GM12878 (cell line): ENCODE results near the gene LAMB1. TPM values are rescaled to one million over a fixed set of nuclear protein-coding genes. Genes with fewer than 3 reads are reported as not detected.

Experiments used
- ATAC-seq: fragments of 200-7000 bp; cut with Tn5 transposase; 3 replicates; pipeline ENCODE4 v1.9.1; 2020; ENCODE audit warnings: mild to moderate bottlenecking, moderate library complexity
- BruUV-seq: library from RNA; stranded (reverse); fragments of 400-500 nt; replicated peaks from 2 replicates; lab custom pipeline; 2021; lab: Mats Ljungman, UMichigan
- CTCF ChIA-PET: fragments of 300-600 bp; sonication (Branson Sonifier 250); formaldehyde crosslinking; extraction: SDS; loops from one replicate; lab custom pipeline; 2021; ENCODE audit warnings: inconsistent platforms; lab: Yijun Ruan, JAX
- POLR2A ChIA-PET: fragments of 350-600 bp; formaldehyde crosslinking; extraction: SDS; loops from one replicate; lab custom pipeline; 2021; ENCODE audit warnings: inconsistent platforms; lab: Charles Lee
- RAD21 ChIA-PET: fragments of 300-600 bp; sonication (Branson Sonifier 250); formaldehyde crosslinking; loops from one replicate; lab custom pipeline; 2023; ENCODE audit warnings: antibody characterized with exemption; ENCODE audit not compliant: unreplicated experiment; lab: Charles Lee
- SMC1A ChIA-PET: fragments of 300-600 bp; sonication (Branson Sonifier 250); formaldehyde crosslinking; loops from one replicate; lab custom pipeline; 2023; ENCODE audit not compliant: unreplicated experiment, uncharacterized antibody; lab: Charles Lee
- DNase-seq: peaks from one replicate; pipeline ENCODE4 v3.0.0-alpha.2; 2011; ENCODE audit warnings: low read depth, low spot score
- FAIRE-seq: peaks from 3 replicates; lab custom pipeline; 2011; peaks lifted over from hg19 to GRCh38; lab: Jason Lieb, UNC
- H2AFZ ChIP-seq: 2 replicates; pipeline ENCODE4 v1.6.0; 2011; ENCODE audit warnings: low read depth, low read length, control low read depth; ENCODE audit not compliant: control insufficient read depth
- H3K27ac ChIP-seq: 2 replicates; pipeline ENCODE4 v1.5.1; 2011; ENCODE audit warnings: control low read depth; ENCODE audit not compliant: control insufficient read depth, insufficient read depth
- H3K27me3 ChIP-seq, 2 experiments: replicated peaks in 1 of 2; 2 replicates each; pipeline versions ENCODE4 v1.6.0 to v1.6.1; 2011; ENCODE audit warnings: low read length in 1 of 2; ENCODE audit not compliant: control insufficient read depth in 2 of 2, insufficient read depth in 2 of 2
- H3K36me3 ChIP-seq, 2 experiments: 2 replicates each; pipeline ENCODE4 v1.5.1; 2011; ENCODE audit warnings: low read length in 1 of 2; ENCODE audit not compliant: control insufficient read depth in 2 of 2, insufficient read depth in 2 of 2
- H3K4me1 ChIP-seq: 2 replicates; pipeline ENCODE4 v1.6.1; 2011; ENCODE audit warnings: mild to moderate bottlenecking, low read length, moderate library complexity, mixed read lengths; ENCODE audit not compliant: control insufficient read depth, insufficient read depth
- H3K4me2 ChIP-seq: 2 replicates; pipeline ENCODE4 v1.6.0; 2011; ENCODE audit warnings: control low read depth; ENCODE audit not compliant: control insufficient read depth, insufficient read depth
- H3K4me3 ChIP-seq: fragments of 200-600 bp; sonication (generic); 2 replicates; pipeline ENCODE4 v1.5.1; 2016
- H3K79me2 ChIP-seq: 2 replicates; pipeline ENCODE4 v1.6.0; 2011; ENCODE audit warnings: low read length; ENCODE audit not compliant: control insufficient read depth, insufficient read depth
- H3K9ac ChIP-seq: 2 replicates; pipeline ENCODE4 v1.8.0; 2011; ENCODE audit warnings: low read length, control low read depth, mixed read lengths; ENCODE audit not compliant: control insufficient read depth, insufficient read depth
- H3K9me3 ChIP-seq: replicated peaks from 3 replicates; pipeline ENCODE4 v1.5.1; 2011; ENCODE audit warnings: mild to moderate bottlenecking, low read length; ENCODE audit not compliant: control insufficient read depth, insufficient read depth
- H4K20me1 ChIP-seq: 2 replicates; pipeline ENCODE4 v1.6.0; 2011; ENCODE audit not compliant: control insufficient read depth, insufficient read depth
- ATF7 ChIP-seq: fragments of 450-650 bp; IDR thresholded peaks from 2 replicates; pipeline ENCODE4 v1.6.1; 2016; ENCODE audit warnings: low read depth, mild to moderate bottlenecking
- HCFC1 ChIP-seq: fragments of 150-350 bp; IDR thresholded peaks from 2 replicates; pipeline ENCODE4 v1.6.1; 2014; ENCODE audit warnings: low read length
- HDAC2 ChIP-seq: fragments of 200-600 bp; sonication (generic); IDR thresholded peaks from 2 replicates; pipeline ENCODE4 v1.6.1; 2017
- JUND ChIP-seq: IDR thresholded peaks from 2 replicates; pipeline ENCODE4 v1.6.1; 2012; ENCODE audit warnings: low read depth, mild to moderate bottlenecking, low read length, improper control_type of control experiment, moderate library complexity
- KLF5 ChIP-seq: fragments of 450-650 bp; IDR thresholded peaks from 2 replicates; pipeline ENCODE4 v1.6.1; 2014; ENCODE audit warnings: mild to moderate bottlenecking; ENCODE audit not compliant: partially characterized antibody
- PAX5 ChIP-seq: IDR thresholded peaks from 2 replicates; pipeline ENCODE4 v1.6.1; 2011; ENCODE audit warnings: low read depth, low read length, borderline replicate concordance
- PML ChIP-seq: IDR thresholded peaks from 2 replicates; pipeline ENCODE4 v1.6.1; 2012; ENCODE audit warnings: low read length, inconsistent platforms
- POLR2AphosphoS2 ChIP-seq: IDR thresholded peaks from 2 replicates; pipeline ENCODE4 v1.6.1; 2011; ENCODE audit warnings: low read depth, mild to moderate bottlenecking, low read length, improper control_type of control experiment, moderate library complexity
- RCOR1 ChIP-seq: conservative IDR thresholded peaks from 2 replicates; pipeline ENCODE4 v1.6.1; 2012; ENCODE audit warnings: low read depth, low read length, improper control_type of control experiment
- SREBF1 ChIP-seq: IDR thresholded peaks from 2 replicates; pipeline ENCODE4 v1.6.1; 2012; ENCODE audit warnings: mild to moderate bottlenecking, low read length
- SRF ChIP-seq, 2 experiments: IDR thresholded peaks; 2 replicates each; pipeline ENCODE4 v1.6.1; 2011; ENCODE audit warnings: low read depth in 2 of 2, low read length in 2 of 2, mild to moderate bottlenecking in 1 of 2, moderate library complexity in 1 of 2
- TCF3 ChIP-seq: IDR thresholded peaks from 2 replicates; pipeline ENCODE4 v1.6.1; 2012; ENCODE audit warnings: low read depth, mild to moderate bottlenecking, low read length, borderline replicate concordance; ENCODE audit not compliant: insufficient read depth
- ZNF207 ChIP-seq: fragments of 450-650 bp; IDR thresholded peaks from 2 replicates; pipeline ENCODE4 v1.6.1; 2014; ENCODE audit warnings: antibody characterized with exemption, mild to moderate bottlenecking, borderline replicate concordance
- WGBS: methylation state at CpG from one replicate; pipeline ENCODE4 v1.1.6; 2016; ENCODE audit warnings: low lambda C conversion rate; ENCODE audit not compliant: insufficient replicate concordance, insufficient coverage; ENCODE audit errors: missing lambda C conversion rate; 5-methylcytosine and 5-hydroxymethylcytosine counted together
- in situ Hi-C: fragments of 300-500 bp; cut with MboI; formaldehyde crosslinking; loops from 9 replicates; pipeline ENCODE4 v1.14.3; 2018; ENCODE audit warnings: mixed read lengths
- intact Hi-C: fragments of 100-400 bp; cut with micrococcal nuclease; formaldehyde crosslinking; loops from one replicate; pipeline ENCODE4 v1.14.2; 2022; ENCODE audit not compliant: unreplicated experiment
- polyA plus RNA-seq, 11 experiments: library from polyadenylated mRNA; depleted of rRNA in 4 of 11; unstranded in 6 of 11; stranded (reverse) in 5 of 11; fragments of >200 nt; fragmentation: Nextera tagmentation in 4 of 11; fragmentation: Illumina TruSeq in 1 of 11; extraction: Ambion mirVana in 4 of 11; extraction: Trizol in 1 of 11; gene quantifications; 1 replicate in 1 of 11; 2 replicates in 10 of 11; pipeline versions ENCODE4 v1.2.1 to v1.2.3, GENCODE V29; 2011 to 2016; ENCODE audit warnings: inconsistent platforms in 2 of 11, missing spikeins in 2 of 11, low read depth in 1 of 11
- total RNA-seq, 4 experiments: library from RNA; depleted of rRNA in 3 of 4; stranded (reverse); fragments of >200 nt in 3 of 4; fragmentation: Illumina TruSeq in 1 of 4; extraction: Trizol in 1 of 4; gene quantifications; 2 replicates each; pipeline versions ENCODE4 v1.2.1 to v1.2.3, GENCODE V29; 2013 to 2021
- TF ChIP-seq, protein P1 (sequence below): IDR thresholded peaks from 2 replicates; pipeline ENCODE4 v1.6.1; 2012; ENCODE audit warnings: mild to moderate bottlenecking, low read depth, low read length
- TF ChIP-seq, protein P2 (sequence below): fragments of 450-650 bp; IDR thresholded peaks from 2 replicates; pipeline ENCODE4 v1.6.1; 2017; ENCODE audit warnings: mild to moderate bottlenecking

The LAMB1 gene
- total and polyA plus RNA-seq, 10 of the 15 experiments (the other 5 are each of a cell fraction or from before 2014, with no cell fraction given) = 0.05 to 2.2 (median 1.2) TPM; not detected in 4

DNA sequence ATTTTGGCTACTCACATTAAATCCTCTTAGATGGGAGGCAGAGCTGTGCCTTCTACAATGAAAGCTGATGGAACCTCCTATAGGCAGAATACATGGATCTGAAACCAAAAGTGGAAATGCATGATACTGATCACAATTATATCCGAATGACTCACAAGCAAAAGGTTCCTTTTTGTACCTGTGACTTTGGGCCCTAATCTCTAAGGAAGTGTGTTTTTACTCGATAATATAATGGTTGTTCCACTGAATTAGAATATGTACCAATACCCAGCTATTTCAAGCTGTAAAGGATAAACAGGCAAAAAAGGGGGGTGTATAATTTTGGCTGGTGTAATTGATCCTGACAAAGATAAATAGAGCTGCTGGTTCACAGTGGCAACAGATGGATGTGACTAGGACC is 17.6 kb upstream of the LAMB1 start:
- ChIA-PET SMC1A (interaction anchor here (1.0 kb wide), 1 partner anchor 13 kb away, joined by 3 read pairs; no protein-coding TSS in a partner anchor), POLR2A (no interaction called here), CTCF (no interaction called here), RAD21 (no interaction called here)
- no peaks in the 10 kb centered on the region for H3K4me1 ChIP-seq
- no peaks in the 10 kb centered on the region; the same call in 1 of the 2 replicates for H4K20me1 ChIP-seq
- H3K9ac ChIP-seq = no peak overlapping the region
- intact Hi-C loops = no loop called here
- no TSS peak for BruUV-seq
- no peak for DNase-seq
- WGBS = 42% methylated on average over 2 of the region's 2 CpGs
- H3K36me3 ChIP-seq = no peaks in the 10 kb centered on the region
- H3K9me3 ChIP-seq = no peaks in the 10 kb centered on the region
- no peak overlapping the region for H3K4me2 ChIP-seq
- ATAC-seq = no peak
- in situ Hi-C loops = no loop called here
- H3K27ac ChIP-seq = no peak overlapping the region
- peaks cover 0 to 3% of the 10 kb centered on the region in 2 experiments; a peak in 3 of 4 replicates for H3K27me3 ChIP-seq
- no peak for TF ChIP-seq PML
- TF ChIP-seq SREBF1 = no peak
- TF ChIP-seq POLR2AphosphoS2 = no peak
- no peak for TF ChIP-seq TCF3
- no peak for TF ChIP-seq ZNF207
- TF ChIP-seq, protein P1, sequence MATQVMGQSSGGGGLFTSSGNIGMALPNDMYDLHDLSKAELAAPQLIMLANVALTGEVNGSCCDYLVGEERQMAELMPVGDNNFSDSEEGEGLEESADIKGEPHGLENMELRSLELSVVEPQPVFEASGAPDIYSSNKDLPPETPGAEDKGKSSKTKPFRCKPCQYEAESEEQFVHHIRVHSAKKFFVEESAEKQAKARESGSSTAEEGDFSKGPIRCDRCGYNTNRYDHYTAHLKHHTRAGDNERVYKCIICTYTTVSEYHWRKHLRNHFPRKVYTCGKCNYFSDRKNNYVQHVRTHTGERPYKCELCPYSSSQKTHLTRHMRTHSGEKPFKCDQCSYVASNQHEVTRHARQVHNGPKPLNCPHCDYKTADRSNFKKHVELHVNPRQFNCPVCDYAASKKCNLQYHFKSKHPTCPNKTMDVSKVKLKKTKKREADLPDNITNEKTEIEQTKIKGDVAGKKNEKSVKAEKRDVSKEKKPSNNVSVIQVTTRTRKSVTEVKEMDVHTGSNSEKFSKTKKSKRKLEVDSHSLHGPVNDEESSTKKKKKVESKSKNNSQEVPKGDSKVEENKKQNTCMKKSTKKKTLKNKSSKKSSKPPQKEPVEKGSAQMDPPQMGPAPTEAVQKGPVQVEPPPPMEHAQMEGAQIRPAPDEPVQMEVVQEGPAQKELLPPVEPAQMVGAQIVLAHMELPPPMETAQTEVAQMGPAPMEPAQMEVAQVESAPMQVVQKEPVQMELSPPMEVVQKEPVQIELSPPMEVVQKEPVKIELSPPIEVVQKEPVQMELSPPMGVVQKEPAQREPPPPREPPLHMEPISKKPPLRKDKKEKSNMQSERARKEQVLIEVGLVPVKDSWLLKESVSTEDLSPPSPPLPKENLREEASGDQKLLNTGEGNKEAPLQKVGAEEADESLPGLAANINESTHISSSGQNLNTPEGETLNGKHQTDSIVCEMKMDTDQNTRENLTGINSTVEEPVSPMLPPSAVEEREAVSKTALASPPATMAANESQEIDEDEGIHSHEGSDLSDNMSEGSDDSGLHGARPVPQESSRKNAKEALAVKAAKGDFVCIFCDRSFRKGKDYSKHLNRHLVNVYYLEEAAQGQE = no peak
- TF ChIP-seq, protein P2, sequence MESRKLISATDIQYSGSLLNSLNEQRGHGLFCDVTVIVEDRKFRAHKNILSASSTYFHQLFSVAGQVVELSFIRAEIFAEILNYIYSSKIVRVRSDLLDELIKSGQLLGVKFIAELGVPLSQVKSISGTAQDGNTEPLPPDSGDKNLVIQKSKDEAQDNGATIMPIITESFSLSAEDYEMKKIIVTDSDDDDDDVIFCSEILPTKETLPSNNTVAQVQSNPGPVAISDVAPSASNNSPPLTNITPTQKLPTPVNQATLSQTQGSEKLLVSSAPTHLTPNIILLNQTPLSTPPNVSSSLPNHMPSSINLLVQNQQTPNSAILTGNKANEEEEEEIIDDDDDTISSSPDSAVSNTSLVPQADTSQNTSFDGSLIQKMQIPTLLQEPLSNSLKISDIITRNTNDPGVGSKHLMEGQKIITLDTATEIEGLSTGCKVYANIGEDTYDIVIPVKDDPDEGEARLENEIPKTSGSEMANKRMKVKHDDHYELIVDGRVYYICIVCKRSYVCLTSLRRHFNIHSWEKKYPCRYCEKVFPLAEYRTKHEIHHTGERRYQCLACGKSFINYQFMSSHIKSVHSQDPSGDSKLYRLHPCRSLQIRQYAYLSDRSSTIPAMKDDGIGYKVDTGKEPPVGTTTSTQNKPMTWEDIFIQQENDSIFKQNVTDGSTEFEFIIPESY = no peak
- TF ChIP-seq HCFC1 = no peak
- TF ChIP-seq KLF5 = no peak
- no peak for TF ChIP-seq RCOR1
- no peak for TF ChIP-seq HDAC2
- no peak for TF ChIP-seq SRF (IDR thresholded peaks at IDR 0.05; ENCODE audit: low read depth in 2 of 2, low read length in 2 of 2)
- TF ChIP-seq JUND = no peak
- TF ChIP-seq PAX5 = no peak
- TF ChIP-seq ATF7 = no peak
- H3K79me2 ChIP-seq = no peaks in the 10 kb centered on the region
- H2AFZ ChIP-seq = no peak overlapping the region
- no peak overlapping the region for H3K4me3 ChIP-seq
- no peak for FAIRE-seq
